ENCODE measurements around the gene ENPEP.

GRCh38 chr4:110487873-110488272 is 11.9 kb downstream of the ENPEP start:
- TF ChIP-seq, protein P1, sequence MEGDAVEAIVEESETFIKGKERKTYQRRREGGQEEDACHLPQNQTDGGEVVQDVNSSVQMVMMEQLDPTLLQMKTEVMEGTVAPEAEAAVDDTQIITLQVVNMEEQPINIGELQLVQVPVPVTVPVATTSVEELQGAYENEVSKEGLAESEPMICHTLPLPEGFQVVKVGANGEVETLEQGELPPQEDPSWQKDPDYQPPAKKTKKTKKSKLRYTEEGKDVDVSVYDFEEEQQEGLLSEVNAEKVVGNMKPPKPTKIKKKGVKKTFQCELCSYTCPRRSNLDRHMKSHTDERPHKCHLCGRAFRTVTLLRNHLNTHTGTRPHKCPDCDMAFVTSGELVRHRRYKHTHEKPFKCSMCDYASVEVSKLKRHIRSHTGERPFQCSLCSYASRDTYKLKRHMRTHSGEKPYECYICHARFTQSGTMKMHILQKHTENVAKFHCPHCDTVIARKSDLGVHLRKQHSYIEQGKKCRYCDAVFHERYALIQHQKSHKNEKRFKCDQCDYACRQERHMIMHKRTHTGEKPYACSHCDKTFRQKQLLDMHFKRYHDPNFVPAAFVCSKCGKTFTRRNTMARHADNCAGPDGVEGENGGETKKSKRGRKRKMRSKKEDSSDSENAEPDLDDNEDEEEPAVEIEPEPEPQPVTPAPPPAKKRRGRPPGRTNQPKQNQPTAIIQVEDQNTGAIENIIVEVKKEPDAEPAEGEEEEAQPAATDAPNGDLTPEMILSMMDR (IDR thresholded peaks at IDR 0.05), result no peak
- no peak for TF ChIP-seq POLR2A (IDR thresholded peaks at IDR 0.05)

All from thyroid gland (tissue), 4 donors.